ENCODE measurements around the gene C1orf21.

The C1orf21 gene

DNA sequence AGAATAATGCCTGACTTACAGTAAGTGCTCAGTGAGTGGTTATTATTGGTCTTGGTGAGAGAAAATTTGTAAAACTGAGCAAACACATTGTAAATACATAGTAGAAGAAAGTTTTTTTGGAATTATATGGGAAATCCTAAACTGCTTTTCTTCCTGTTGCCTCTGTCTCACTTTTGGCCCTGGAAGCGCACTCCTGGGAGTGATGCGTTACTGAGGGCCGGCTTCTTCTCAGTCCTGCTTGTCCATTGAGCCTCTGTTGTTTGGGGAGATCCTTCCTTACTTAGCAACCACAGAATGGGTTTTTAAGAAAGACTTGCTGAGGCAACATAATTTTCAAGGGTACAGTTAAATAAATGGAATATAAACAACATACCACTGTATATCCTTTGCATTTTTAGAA lies 201.9 kb downstream of the C1orf21 start:
- DNase-seq (ENCODE audit: extremely low spot score): no peak
- POLR2A ChIA-PET: interaction anchor here (1.4 kb wide), 1 partner anchor 202 kb away, joined by 4 read pairs; the partner anchor contains the start of gene C1orf21
- TF ChIP-seq ARNT (IDR thresholded peaks at IDR 0.05): no peak
- TF ChIP-seq SP1 (IDR thresholded peaks at IDR 0.05): no peak
- no peak for TF ChIP-seq LEF1 (IDR thresholded peaks at IDR 0.05; ENCODE audit: borderline replicate concordance)
- no peak for TF ChIP-seq CTBP1 (IDR thresholded peaks at IDR 0.05; ENCODE audit: borderline replicate concordance)
- no peak for TF ChIP-seq TARDBP (IDR thresholded peaks at IDR 0.05)
- TF ChIP-seq FOXA1 (IDR thresholded peaks at IDR 0.05): no peak
- no peak for TF ChIP-seq HDGF (IDR thresholded peaks at IDR 0.05; ENCODE audit: borderline replicate concordance)
- TF ChIP-seq FOXM1 (IDR thresholded peaks at IDR 0.05; ENCODE audit: borderline replicate concordance): no peak
- TF ChIP-seq ELF4 (IDR thresholded peaks at IDR 0.05): no peak
- no peak for TF ChIP-seq L3MBTL2 (conservative IDR thresholded peaks at IDR 0.05)
- no peak for TF ChIP-seq ZNF384 (IDR thresholded peaks at IDR 0.05)
- TF ChIP-seq SUZ12 (IDR thresholded peaks at IDR 0.05): no peak
- no peak for TF ChIP-seq BHLHE40 (IDR thresholded peaks at IDR 0.05; ENCODE audit: borderline replicate concordance)
- TF ChIP-seq FOXK2 (IDR thresholded peaks at IDR 0.05): no peak
- CTCF ChIA-PET: no interaction called here

DNA sequence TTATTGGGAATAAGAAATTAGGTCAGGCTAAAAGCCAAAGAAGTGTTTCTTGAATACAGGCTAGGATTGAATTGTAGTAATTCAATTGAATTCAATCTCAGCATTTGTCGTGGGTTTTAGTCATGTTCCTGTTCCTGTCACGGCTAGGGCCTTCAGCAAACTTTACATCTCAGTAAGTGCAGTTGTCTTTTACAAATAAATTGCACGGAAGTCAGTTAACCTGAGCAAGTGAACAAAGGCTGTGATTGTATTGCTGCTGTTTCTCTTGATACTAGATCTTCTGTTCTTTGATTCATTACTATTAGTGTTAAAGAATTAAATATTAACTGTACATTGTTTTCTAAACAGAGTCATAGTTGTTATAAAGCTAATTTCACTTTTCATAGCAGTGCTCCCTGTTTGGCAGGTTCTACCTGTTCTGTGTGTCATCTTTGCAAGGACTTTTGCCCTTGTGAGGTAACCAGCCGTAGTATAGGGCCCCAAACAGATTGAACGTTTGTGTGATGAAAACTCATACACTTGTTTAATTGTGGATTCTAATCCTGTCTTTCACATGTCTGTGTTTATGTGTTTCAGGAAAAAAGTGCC lies 203.4 kb downstream of the C1orf21 start:
- CTCF ChIA-PET: interaction anchor here (0.6 kb wide), 1 partner anchor 60 kb away, joined by 6 read pairs; no protein-coding TSS in a partner anchor
- TF ChIP-seq SP1 (IDR thresholded peaks at IDR 0.05) (no peak), TARDBP (IDR thresholded peaks at IDR 0.05) (no peak), BHLHE40 (IDR thresholded peaks at IDR 0.05; ENCODE audit: borderline replicate concordance) (no peak), ELF4 (IDR thresholded peaks at IDR 0.05) (no peak), FOXA1 (IDR thresholded peaks at IDR 0.05) (no peak), SUZ12 (IDR thresholded peaks at IDR 0.05) (no peak), CTBP1 (IDR thresholded peaks at IDR 0.05; ENCODE audit: borderline replicate concordance) (no peak), LEF1 (IDR thresholded peaks at IDR 0.05; ENCODE audit: borderline replicate concordance) (no peak), FOXM1 (IDR thresholded peaks at IDR 0.05; ENCODE audit: borderline replicate concordance) (no peak), NFRKB (IDR thresholded peaks at IDR 0.05) (no peak), ZNF384 (IDR thresholded peaks at IDR 0.05) (no peak), L3MBTL2 (conservative IDR thresholded peaks at IDR 0.05) (no peak), ARNT (IDR thresholded peaks at IDR 0.05) (no peak), FOXK2 (IDR thresholded peaks at IDR 0.05) (no peak), HDGF (IDR thresholded peaks at IDR 0.05; ENCODE audit: borderline replicate concordance) (no peak)
- TF ChIP-seq, protein P1, sequence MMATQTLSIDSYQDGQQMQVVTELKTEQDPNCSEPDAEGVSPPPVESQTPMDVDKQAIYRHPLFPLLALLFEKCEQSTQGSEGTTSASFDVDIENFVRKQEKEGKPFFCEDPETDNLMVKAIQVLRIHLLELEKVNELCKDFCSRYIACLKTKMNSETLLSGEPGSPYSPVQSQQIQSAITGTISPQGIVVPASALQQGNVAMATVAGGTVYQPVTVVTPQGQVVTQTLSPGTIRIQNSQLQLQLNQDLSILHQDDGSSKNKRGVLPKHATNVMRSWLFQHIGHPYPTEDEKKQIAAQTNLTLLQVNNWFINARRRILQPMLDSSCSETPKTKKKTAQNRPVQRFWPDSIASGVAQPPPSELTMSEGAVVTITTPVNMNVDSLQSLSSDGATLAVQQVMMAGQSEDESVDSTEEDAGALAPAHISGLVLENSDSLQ (IDR thresholded peaks at IDR 0.05): no peak
- no peak for DNase-seq (ENCODE audit: extremely low spot score)
- POLR2A ChIA-PET: interaction anchor here (0.5 kb wide), 1 partner anchor 368 kb away, joined by 3 read pairs; no protein-coding TSS in a partner anchor

DNA sequence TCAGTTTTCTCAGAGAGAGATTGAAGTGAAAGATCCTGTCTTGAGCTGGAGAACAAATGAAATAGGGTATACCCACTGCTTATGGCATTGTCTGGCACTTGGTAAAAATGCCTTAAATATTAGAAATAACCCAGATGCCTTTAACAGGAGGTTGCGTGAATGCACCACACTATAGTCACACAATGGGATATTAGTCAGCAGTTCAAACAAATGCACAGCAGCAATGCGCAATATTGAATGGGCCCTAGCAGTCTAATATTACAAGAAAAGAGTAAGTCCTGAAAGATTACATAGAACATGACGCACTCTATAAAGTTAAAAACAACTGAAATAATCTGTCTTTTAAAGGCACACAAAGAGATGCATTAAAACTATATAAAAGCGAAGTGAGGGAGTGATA lies 206.8 kb downstream of the C1orf21 start:
- CTCF ChIA-PET: interaction anchor here (1.3 kb wide), 1 partner anchor 70 kb away, joined by 3 read pairs; no protein-coding TSS in a partner anchor

DNA sequence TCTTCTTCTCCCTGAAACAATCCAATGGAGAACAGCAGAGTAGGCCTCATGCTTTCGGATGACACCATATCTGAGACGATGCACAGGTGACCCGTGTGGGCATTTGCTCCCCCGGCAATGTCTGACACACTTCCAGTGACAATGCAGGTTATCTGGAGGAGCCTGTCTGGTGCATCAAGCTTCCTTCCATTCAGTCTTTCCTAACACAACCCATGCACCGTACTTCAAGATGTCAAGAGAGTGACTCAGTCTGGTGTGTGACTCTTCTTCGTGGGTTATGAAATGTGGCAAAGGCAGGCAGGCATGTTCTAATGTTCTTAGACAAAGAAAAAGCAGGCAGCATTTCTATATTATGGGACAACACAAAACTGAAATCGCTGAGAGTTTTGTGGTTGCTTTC lies 208.8 kb downstream of the C1orf21 start:
- ChIA-PET POLR2A (no interaction called here), CTCF (no interaction called here)
- no peak for TF ChIP-seq ARNT (IDR thresholded peaks at IDR 0.05)

More for the DNA sequence above, 206.8 kb downstream of the C1orf21 start:
- DNase-seq (ENCODE audit: extremely low spot score): no peak
- no peak for TF ChIP-seq SUZ12 (IDR thresholded peaks at IDR 0.05)
- TF ChIP-seq ZNF384 (IDR thresholded peaks at IDR 0.05): no peak
- no peak for TF ChIP-seq NFRKB (IDR thresholded peaks at IDR 0.05)
- TF ChIP-seq CTBP1 (IDR thresholded peaks at IDR 0.05; ENCODE audit: borderline replicate concordance): no peak
- no peak for TF ChIP-seq FOXM1 (IDR thresholded peaks at IDR 0.05; ENCODE audit: borderline replicate concordance)
- TF ChIP-seq L3MBTL2 (conservative IDR thresholded peaks at IDR 0.05): no peak
- TF ChIP-seq ELF4 (IDR thresholded peaks at IDR 0.05): no peak
- TF ChIP-seq TARDBP (IDR thresholded peaks at IDR 0.05): no peak
- no peak for TF ChIP-seq BHLHE40 (IDR thresholded peaks at IDR 0.05; ENCODE audit: borderline replicate concordance)
- no peak for TF ChIP-seq FOXA1 (IDR thresholded peaks at IDR 0.05)
- TF ChIP-seq FOXK2 (IDR thresholded peaks at IDR 0.05): no peak
- POLR2A ChIA-PET: no interaction called here

DNA sequence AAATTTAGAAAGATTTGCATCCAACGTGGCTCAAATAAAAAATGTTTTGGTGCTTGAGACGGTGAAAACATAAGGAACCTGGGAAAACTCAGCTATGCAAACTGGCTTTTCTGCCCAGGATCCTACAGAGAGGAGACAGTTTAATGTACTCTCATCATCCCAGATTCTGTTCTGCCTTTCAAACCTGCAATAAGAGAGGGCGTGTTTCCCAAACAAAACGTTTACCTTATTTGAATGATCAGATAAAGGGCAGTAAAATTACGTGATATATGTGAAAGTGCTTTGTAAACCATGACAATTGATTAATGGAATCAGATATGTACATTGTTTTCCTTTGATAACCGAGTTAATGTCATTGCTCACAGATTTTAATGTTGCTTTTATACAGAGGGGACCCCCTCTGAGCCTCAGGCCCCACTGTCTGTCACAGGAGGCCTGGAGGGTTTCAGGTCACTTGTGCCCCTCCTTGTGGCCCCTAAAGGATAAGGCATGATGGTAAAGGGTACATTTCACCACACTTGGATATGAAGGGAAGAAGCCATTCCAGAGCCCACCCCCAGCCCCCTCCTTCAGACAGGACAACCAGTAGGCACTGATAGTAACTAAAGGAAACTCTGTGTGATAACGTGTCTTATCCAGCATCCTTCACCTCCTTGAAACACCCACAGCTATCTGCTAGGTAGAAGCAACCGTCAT lies 210.3 kb downstream of the C1orf21 start:
- DNase-seq (ENCODE audit: extremely low spot score): peak; percentile 32
- ChIA-PET CTCF (no interaction called here), POLR2A (no interaction called here)
- TF ChIP-seq FOXA1 (IDR thresholded peaks at IDR 0.05): no peak
- TF ChIP-seq, protein P1 (IDR thresholded peaks at IDR 0.05): peak; percentile 47

More for the DNA sequence above, 208.8 kb downstream of the C1orf21 start:
- DNase-seq (ENCODE audit: extremely low spot score): no peak

DNA sequence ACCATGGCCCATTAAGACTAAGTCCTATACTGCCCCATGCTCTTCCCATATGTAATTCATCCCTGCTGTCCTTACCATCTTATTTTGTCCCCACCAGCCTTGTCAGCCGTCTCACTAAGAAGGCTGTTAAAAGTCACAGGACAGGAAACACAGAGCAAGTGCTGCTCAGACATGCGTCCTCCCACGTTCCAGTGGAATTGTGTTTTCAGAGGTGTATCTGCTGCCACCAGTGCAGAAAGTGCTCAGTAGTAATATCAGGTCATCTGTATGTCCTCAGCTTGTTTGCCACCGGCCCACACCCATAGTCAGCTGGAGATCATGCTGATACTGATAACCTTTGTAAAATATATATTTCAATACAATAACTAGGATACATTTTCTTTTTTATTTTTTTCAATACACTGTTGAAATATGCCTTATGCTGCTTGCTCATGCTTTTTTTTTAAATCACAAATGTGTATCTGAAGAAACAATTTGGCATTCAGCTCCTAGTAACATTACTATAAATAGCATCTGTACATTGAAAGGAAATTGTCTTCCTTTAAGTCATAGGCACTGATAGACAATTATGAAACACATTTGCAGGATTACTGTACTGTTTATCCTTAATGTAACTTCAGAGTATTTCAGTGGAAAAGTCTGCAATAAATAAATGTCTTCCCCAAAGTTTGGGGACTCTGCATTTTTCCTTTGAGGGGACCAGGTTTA lies 211.0 kb downstream of the C1orf21 start:
- POLR2A ChIA-PET: no interaction called here
- DNase-seq (ENCODE audit: extremely low spot score): no peak
- TF ChIP-seq SP1 (IDR thresholded peaks at IDR 0.05) (no peak), FOXK2 (IDR thresholded peaks at IDR 0.05) (no peak), FOXA1 (IDR thresholded peaks at IDR 0.05) (no peak), NFRKB (IDR thresholded peaks at IDR 0.05) (no peak), TARDBP (IDR thresholded peaks at IDR 0.05) (no peak), BHLHE40 (IDR thresholded peaks at IDR 0.05; ENCODE audit: borderline replicate concordance) (no peak), ZNF384 (IDR thresholded peaks at IDR 0.05) (no peak), SUZ12 (IDR thresholded peaks at IDR 0.05) (no peak), LEF1 (IDR thresholded peaks at IDR 0.05; ENCODE audit: borderline replicate concordance) (no peak), ARNT (IDR thresholded peaks at IDR 0.05) (no peak), FOXM1 (IDR thresholded peaks at IDR 0.05; ENCODE audit: borderline replicate concordance) (no peak), CTBP1 (IDR thresholded peaks at IDR 0.05; ENCODE audit: borderline replicate concordance) (no peak), L3MBTL2 (conservative IDR thresholded peaks at IDR 0.05) (no peak), HDGF (IDR thresholded peaks at IDR 0.05; ENCODE audit: borderline replicate concordance) (no peak), ELF4 (IDR thresholded peaks at IDR 0.05) (no peak)
- TF ChIP-seq, protein P1 (IDR thresholded peaks at IDR 0.05): no peak
- CTCF ChIA-PET: no interaction called here

Measured in HEK293T (cell line).